ENCODE data around the gene STK24.

DNA sequence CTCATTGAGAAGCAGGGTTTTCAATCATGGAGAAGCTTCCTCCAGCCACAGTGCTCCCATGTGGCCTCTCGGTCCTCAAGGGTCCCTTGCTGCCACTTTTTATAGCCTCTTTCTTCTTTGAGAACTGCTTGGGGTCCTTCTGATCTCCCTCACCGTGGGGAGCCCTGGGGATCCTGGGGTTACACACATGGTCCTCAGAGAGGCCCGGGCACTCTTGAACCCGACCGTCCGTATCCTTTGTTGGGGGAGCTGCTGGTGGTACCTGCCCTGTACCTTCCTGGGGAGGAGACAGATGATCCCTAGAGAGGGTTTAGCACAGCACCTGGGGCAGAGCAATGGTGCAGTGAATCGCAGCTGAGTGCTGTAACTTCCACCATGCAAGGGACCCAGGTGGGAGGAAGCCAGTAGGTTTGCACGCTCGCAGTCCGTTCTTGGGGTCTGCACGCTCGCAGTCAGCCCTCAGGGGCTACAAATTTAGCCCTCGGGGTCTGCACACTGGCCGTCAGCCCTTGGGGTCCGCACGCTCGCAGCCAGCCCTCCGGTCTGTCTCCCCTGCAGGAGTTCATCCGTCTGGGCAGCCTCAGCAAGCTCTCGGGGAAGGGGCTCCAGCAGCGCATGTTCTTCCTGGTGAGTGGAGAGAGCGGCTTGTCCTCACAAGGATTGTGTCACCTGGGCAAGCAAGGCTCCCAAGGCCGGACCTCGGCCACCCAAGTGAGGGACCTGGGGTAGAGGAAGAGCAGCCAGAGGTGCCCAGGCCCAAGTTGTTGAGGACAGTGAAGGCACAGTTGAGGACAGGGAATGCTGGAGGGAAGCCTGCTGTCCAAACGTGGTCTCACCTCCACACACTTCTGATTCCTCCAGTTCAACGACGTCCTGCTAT, 138.4 kb downstream of the STK24 start:
- TF ChIP-seq CTCF (IDR thresholded peaks at IDR 0.05; ENCODE audit: insufficient read depth, low read length, poor library complexity, severe bottlenecking) = no peak
- no peak for TF ChIP-seq EZH2phosphoT487 (conservative IDR thresholded peaks at IDR 0.05; ENCODE audit: low read length)

All from SU-DHL-6 (cell line).